ENCODE data around the gene RUNX1. TPM values are rescaled to one million over a fixed set of nuclear protein-coding genes. Genes with fewer than 3 reads are reported as not detected.

RUNX1 gene
- total and polyA plus RNA-seq, 2 of the 13 experiments (the other 11 are each of a cell fraction or from before 2014, with no cell fraction given) = 5.4 to 6.4 TPM

DNA sequence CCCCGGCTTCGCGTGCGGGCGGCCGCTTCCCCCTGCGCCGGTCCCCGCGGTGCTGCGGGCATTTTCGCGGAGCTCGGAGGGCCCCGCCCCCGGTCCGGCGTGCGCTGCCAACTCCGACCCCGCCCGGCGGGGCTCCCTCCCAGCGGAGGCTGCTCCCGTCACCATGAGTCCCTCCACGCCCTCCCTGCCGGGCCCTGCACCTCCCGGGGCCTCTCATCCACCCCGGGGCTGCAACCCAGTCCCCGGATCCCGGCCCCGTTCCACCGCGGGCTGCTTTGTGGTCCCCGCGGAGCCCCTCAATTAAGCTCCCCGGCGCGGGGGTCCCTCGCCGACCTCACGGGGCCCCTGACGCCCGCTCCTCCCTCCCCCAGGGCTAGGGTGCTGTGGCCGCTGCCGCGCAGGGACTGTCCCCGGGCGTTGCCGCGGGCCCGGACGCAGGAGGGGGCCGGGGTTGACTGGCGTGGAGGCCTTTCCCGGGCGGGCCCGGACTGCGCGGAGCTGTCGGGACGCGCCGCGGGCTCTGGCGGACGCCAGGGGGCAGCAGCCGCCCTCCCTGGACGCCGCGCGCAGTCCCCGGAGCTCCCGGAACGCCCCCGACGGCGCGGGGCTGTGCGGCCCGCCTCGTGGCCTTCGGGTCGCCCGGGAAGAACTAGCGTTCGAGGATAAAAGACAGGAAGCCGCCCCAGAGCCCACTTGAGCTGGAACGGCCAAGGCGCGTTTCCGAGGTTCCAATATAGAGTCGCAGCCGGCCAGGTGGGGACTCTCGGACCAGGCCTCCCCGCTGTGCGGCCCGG, 159.2 kb downstream of the RUNX1 start (continued):
- TF ChIP-seq MAX (IDR thresholded peaks at IDR 0.05) = peak; percentile 77
- 0 out of 2 replicates have a peak, but pooled peaks have one; percentile 32 for TF ChIP-seq TAF1 (CRISPR knock-in tag; IDR thresholded peaks at IDR 0.05)
- TF ChIP-seq ZNF776 (CRISPR knock-in tag; IDR thresholded peaks at IDR 0.05) = 0 out of 2 replicates have a peak, but pooled peaks have one; percentile 28
- 0 out of 2 replicates have a peak, but pooled peaks have one; percentile 24 for TF ChIP-seq ERF (CRISPR knock-in tag; IDR thresholded peaks at IDR 0.05)
- TF ChIP-seq HDAC1 (CRISPR knock-in tag; IDR thresholded peaks at IDR 0.05) = 0 out of 2 replicates have a peak, but pooled peaks have one; percentile 34
- TF ChIP-seq, protein P1, sequence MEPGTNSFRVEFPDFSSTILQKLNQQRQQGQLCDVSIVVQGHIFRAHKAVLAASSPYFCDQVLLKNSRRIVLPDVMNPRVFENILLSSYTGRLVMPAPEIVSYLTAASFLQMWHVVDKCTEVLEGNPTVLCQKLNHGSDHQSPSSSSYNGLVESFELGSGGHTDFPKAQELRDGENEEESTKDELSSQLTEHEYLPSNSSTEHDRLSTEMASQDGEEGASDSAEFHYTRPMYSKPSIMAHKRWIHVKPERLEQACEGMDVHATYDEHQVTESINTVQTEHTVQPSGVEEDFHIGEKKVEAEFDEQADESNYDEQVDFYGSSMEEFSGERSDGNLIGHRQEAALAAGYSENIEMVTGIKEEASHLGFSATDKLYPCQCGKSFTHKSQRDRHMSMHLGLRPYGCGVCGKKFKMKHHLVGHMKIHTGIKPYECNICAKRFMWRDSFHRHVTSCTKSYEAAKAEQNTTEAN (CRISPR knock-in tag; conservative IDR thresholded peaks at IDR 0.05) = 0 out of 2 replicates have a peak, but pooled peaks have one; percentile 17
- TF ChIP-seq NR2C2 (CRISPR knock-in tag; IDR thresholded peaks at IDR 0.05; ENCODE audit: borderline replicate concordance) = peak; percentile 75
- TF ChIP-seq, protein P2, sequence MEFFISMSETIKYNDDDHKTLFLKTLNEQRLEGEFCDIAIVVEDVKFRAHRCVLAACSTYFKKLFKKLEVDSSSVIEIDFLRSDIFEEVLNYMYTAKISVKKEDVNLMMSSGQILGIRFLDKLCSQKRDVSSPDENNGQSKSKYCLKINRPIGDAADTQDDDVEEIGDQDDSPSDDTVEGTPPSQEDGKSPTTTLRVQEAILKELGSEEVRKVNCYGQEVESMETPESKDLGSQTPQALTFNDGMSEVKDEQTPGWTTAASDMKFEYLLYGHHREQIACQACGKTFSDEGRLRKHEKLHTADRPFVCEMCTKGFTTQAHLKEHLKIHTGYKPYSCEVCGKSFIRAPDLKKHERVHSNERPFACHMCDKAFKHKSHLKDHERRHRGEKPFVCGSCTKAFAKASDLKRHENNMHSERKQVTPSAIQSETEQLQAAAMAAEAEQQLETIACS (CRISPR knock-in tag; IDR thresholded peaks at IDR 0.05) = peak; percentile 5; the same call in 1 of the 2 replicates
- TF ChIP-seq THAP11 (CRISPR knock-in tag; IDR thresholded peaks at IDR 0.05) = peak; percentile 37; the same call in 1 of the 2 replicates
- no peak for TF ChIP-seq DNMT3B (CRISPR knock-in tag; conservative IDR thresholded peaks at IDR 0.05)
- TF ChIP-seq, protein P3, sequence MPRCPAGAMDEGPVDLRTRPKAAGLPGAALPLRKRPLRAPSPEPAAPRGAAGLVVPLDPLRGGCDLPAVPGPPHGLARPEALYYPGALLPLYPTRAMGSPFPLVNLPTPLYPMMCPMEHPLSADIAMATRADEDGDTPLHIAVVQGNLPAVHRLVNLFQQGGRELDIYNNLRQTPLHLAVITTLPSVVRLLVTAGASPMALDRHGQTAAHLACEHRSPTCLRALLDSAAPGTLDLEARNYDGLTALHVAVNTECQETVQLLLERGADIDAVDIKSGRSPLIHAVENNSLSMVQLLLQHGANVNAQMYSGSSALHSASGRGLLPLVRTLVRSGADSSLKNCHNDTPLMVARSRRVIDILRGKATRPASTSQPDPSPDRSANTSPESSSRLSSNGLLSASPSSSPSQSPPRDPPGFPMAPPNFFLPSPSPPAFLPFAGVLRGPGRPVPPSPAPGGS (CRISPR knock-in tag; IDR thresholded peaks at IDR 0.05) = peak; percentile 68; the same call in 1 of the 2 replicates
- peak; percentile 57 for TF ChIP-seq ZNF687 (CRISPR knock-in tag; IDR thresholded peaks at IDR 0.05)
- 0 out of 2 replicates have a peak, but pooled peaks have one; percentile 31 for TF ChIP-seq ZNF678 (CRISPR knock-in tag; IDR thresholded peaks at IDR 0.05)
- TF ChIP-seq RAD21 (CRISPR knock-in tag; IDR thresholded peaks at IDR 0.05) = peak; percentile 99
- 0 out of 2 replicates have a peak, but pooled peaks have one; percentile 30 for TF ChIP-seq REPIN1 (CRISPR knock-in tag; IDR thresholded peaks at IDR 0.05; ENCODE audit: borderline replicate concordance, low read depth)

All from HepG2 (cell line).